Activated CD8-positive, alpha-beta T cell treated with anti-CD3 and anti-CD28 coated beads, Interleukin-2, amount 10 ng/mL, durations not matched to agents 7 days and 5 days (primary cell): ENCODE results near the gene GET4. TPM values are rescaled to one million over a fixed set of nuclear protein-coding genes. Genes with fewer than 3 reads are reported as not detected.

Source experiments
- ATAC-seq: fragments of 150-1000 bp; cut with Tn5 transposase; one replicate; pipeline ENCODE4 v1.10.0; 2021; ENCODE audit warnings: moderate library complexity
- CTCF ChIA-PET: fragments of 350-600 bp; sonication (Branson Sonifier 250); formaldehyde crosslinking; loops from one replicate; lab custom pipeline; 2021; ENCODE audit warnings: antibody characterized with exemption; lab: Charles Lee
- POLR2A ChIA-PET: fragments of 350-600 bp; sonication (Branson Sonifier 250); formaldehyde crosslinking; loops from one replicate; lab custom pipeline; 2021; ENCODE audit warnings: antibody characterized with exemption; lab: Charles Lee
- DNase-seq: peaks from one replicate; pipeline ENCODE4 v3.0.0-alpha.2; 2020
- H3K27ac Mint-ChIP-seq: one replicate; pipeline ENCODE4 v1.8.0; 2021; ENCODE audit warnings: mild to moderate bottlenecking, mixed read lengths
- H3K27me3 Mint-ChIP-seq: one replicate; pipeline ENCODE4 v1.8.0; 2021; ENCODE audit warnings: low read depth, mixed read lengths
- H3K36me3 Mint-ChIP-seq: one replicate; pipeline ENCODE4 v1.8.0; 2021; ENCODE audit warnings: low read depth, mixed read lengths
- H3K4me1 Mint-ChIP-seq: one replicate; pipeline ENCODE4 v1.8.0; 2021; ENCODE audit warnings: low read depth, mixed read lengths
- H3K4me3 Mint-ChIP-seq: one replicate; pipeline ENCODE4 v1.8.0; 2021; ENCODE audit warnings: mild to moderate bottlenecking, mixed read lengths
- H3K9me3 Mint-ChIP-seq: one replicate; pipeline ENCODE4 v1.8.0; 2022; ENCODE audit warnings: mixed read lengths; ENCODE audit not compliant: insufficient read depth
- total RNA-seq, 2 experiments: library from RNA; stranded (reverse); gene quantifications; one replicate each; pipeline ENCODE4 v1.2.3, GENCODE V29; 2021

Gene GET4
- total RNA-seq, 2 experiments from 2014 or later: 32.2 to 38.3 TPM

GRCh38 chr7:915291-916218 lies 39.2 kb downstream of the GET4 start:
- ATAC-seq (no peak), DNase-seq (no peak)

DNA sequence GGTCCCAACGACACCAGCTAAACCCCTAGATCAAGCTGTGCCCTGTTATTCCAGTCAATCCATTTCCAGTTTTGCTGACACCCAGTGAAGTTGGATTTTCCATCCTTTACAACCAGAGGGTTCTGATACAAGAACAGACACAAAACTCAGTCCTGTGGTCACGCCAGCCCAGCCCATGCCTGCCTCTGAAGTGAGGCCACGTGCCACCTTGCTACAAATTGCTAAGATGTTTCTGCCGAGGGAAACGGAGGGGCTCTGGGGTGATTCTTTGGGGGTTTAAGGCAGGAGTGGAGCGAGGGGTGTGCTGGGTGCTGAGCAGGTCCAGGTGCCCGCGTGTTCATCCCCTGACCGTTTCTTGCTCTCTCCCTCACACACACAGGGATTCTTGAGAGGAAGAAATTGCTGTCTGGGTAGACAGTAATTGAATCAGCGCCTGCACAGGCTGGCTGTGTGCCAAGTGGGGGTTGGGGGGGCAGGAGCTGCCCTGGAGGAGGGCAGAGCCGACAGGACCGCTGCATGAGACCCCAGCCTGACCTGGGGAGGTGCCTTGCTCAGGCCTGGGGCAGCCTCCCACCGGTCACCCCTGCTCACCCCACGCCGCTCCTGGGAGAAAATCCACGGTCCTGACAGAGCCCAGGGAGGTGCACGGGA lies 40.1 kb downstream of the GET4 start:
- peaks cover 4% of the 10 kb centered on the region for H3K36me3 Mint-ChIP-seq
- peaks cover 9% of the 10 kb centered on the region for H3K4me1 Mint-ChIP-seq
- ChIA-PET POLR2A (no interaction called here), CTCF (no interaction called here)
- DNase-seq (no peak), ATAC-seq (no peak)
- H3K27me3 Mint-ChIP-seq: no peaks in the 10 kb centered on the region
- H3K9me3 Mint-ChIP-seq: no peaks in the 10 kb centered on the region
- no peak overlapping the region for H3K4me3 Mint-ChIP-seq
- no peak overlapping the region for H3K27ac Mint-ChIP-seq

More at GRCh38 chr7:915291-916218, 39.2 kb downstream of the GET4 start:
- Mint-ChIP-seq H3K27me3 (no peaks in the 10 kb centered on the region), H3K27ac (peak overlapping the region; percentile 46), H3K4me1 (peaks cover 2% of the 10 kb centered on the region), H3K4me3 (no peak overlapping the region), H3K36me3 (no peaks in the 10 kb centered on the region), H3K9me3 (no peaks in the 10 kb centered on the region)
- CTCF ChIA-PET: no interaction called here
- POLR2A ChIA-PET: no interaction called here

DNA sequence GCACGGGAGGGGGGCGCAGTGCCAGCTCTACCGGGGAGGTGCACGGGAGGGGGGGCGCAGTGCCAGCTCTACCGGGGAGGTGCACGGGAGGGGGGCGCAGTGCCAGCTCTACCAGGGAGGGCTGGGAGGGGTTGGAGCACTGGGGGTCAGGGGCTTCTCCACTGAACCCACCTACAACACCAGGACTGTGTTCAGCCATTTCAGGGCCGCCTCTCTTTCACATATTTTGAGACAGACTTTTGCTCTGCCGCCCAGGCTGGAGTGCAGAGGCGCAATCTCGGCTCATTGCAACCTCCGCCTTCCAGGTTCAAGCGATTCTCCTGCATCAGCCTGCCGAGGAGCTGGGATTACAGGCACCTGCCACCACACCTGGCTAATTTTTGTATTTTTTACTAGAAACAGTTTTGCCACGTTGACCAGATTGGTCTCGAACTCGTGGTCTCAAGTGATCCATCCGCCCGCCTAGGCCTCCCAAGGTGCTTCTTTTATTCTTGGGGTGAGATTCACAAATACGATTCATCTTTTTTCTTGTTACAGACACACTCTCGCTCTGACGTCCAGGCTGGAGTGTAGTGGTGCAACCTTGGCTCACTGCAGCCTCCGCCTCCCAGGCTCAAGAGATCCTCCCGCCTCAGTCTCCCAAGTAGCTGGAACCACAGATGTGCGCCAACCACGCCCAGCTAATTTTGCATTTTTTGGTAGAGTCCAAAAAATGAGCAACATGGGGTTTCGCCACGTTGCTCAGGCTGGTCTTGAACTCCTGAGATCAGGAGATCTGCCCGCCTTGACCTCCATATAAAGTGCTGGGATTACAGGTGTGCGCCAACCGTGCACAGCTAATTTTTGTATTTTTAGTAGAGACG lies 41.1 kb downstream of the GET4 start:
- DNase-seq: no peak
- Mint-ChIP-seq H3K4me3 (no peak overlapping the region), H3K4me1 (peaks cover 18% of the 10 kb centered on the region), H3K27ac (no peak overlapping the region), H3K36me3 (peaks cover 4% of the 10 kb centered on the region), H3K9me3 (no peaks in the 10 kb centered on the region), H3K27me3 (no peaks in the 10 kb centered on the region)
- no peak for ATAC-seq
- ChIA-PET POLR2A (no interaction called here), CTCF (interaction anchor here (1.4 kb wide), 1 partner anchor 76 kb away, joined by 3 read pairs; no protein-coding TSS in a partner anchor)

- Mint-ChIP-seq H3K9me3 (no peaks in the 10 kb centered on the region), H3K4me1 (peaks cover 22% of the 10 kb centered on the region), H3K36me3 (peaks cover 4% of the 10 kb centered on the region), H3K27ac (no peak overlapping the region), H3K27me3 (no peaks in the 10 kb centered on the region), H3K4me3 (no peak overlapping the region)
- CTCF ChIA-PET: interaction anchor here (1.4 kb wide), 1 partner anchor 75 kb away, joined by 3 read pairs; no protein-coding TSS in a partner anchor
- POLR2A ChIA-PET: no interaction called here
- ATAC-seq (no peak), DNase-seq (no peak)
Observed at GRCh38 chr7:918118-918425, 41.7 kb downstream of the GET4 start.

DNA sequence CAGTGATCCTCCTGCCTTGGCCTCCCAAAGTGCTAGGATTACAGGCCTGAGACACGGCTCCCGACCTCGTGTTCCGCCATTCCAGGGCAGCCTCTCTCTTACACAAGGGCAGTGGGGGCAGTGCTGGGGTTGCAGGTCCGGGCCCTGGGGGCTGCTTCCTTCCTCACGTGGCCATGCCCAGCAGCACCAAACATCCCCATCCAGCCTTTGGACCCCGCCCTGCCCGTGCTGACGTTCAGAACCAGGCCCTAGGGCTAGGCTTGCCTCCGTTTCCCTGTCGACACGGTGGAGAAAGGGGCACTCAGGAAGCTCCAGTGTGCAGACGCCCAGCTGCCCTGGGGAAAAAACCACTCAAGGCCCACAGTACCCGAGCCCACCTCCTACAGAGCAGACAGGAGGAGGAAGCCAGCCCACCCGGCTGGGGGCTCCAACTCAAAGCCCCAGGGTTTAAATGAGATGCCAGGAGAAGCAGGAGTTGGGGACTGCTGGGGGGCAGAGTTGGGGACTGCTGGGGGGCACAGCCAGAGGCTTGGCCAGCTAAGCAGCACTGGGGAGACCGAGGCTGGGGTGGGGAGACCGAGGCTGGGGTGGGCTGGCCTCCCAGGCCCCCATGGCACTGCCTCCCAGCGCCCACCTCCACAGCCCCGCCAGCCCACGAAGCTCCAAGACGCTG lies 42.2 kb downstream of the GET4 start:
- no peak for ATAC-seq
- ChIA-PET CTCF (interaction anchor here (1.4 kb wide), 1 partner anchor 75 kb away, joined by 3 read pairs; no protein-coding TSS in a partner anchor), POLR2A (no interaction called here)
- Mint-ChIP-seq H3K9me3 (no peaks in the 10 kb centered on the region), H3K27me3 (no peaks in the 10 kb centered on the region), H3K36me3 (peaks cover 4% of the 10 kb centered on the region), H3K4me1 (peaks cover 27% of the 10 kb centered on the region), H3K27ac (no peak overlapping the region), H3K4me3 (no peak overlapping the region)
- DNase-seq: no peak

- ChIA-PET POLR2A (no interaction called here), CTCF (no interaction called here)
- Mint-ChIP-seq H3K36me3 (peaks cover 4% of the 10 kb centered on the region), H3K27ac (no peak overlapping the region), H3K9me3 (no peaks in the 10 kb centered on the region), H3K27me3 (no peaks in the 10 kb centered on the region), H3K4me1 (peaks cover 29% of the 10 kb centered on the region), H3K4me3 (no peak overlapping the region)
- ATAC-seq (no peak), DNase-seq (no peak)
Observed at GRCh38 chr7:919114-919442, 42.7 kb downstream of the GET4 start.

DNA sequence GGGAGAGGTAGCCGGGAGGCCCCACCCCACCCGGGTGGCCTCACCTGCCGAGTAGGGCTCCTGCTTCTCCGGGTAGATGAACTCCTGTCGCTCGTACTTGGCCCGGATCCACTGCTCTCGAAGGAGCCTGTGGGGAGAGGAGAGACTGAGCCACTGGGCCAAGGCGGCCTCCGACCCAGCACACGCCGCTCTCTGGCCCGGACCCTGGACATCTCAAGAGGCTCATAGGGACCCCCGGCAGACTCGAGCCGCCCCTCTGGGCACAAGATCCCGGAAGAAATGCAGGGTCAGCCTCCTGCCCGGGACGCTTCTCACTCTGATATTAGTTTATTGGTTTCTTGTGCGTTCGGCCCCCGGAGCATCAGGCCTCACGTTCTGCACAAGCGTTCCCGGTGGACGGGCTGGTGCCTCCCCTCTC lies 43.6 kb downstream of the GET4 start:
- ChIA-PET CTCF (no interaction called here), POLR2A (no interaction called here)
- Mint-ChIP-seq H3K4me3 (no peak overlapping the region), H3K4me1 (peaks cover 35% of the 10 kb centered on the region), H3K36me3 (peaks cover 6% of the 10 kb centered on the region), H3K27me3 (no peaks in the 10 kb centered on the region), H3K27ac (no peak overlapping the region), H3K9me3 (no peaks in the 10 kb centered on the region)
- DNase-seq (no peak), ATAC-seq (no peak)

GRCh38 chr7:920351-921070 lies 44.2 kb downstream of the GET4 start:
- peaks cover 38% of the 10 kb centered on the region for H3K4me1 Mint-ChIP-seq
- CTCF ChIA-PET: interaction anchor here (2.0 kb wide), 1 partner anchor 10 kb away, joined by 9 read pairs; no protein-coding TSS in a partner anchor
- POLR2A ChIA-PET: no interaction called here
- peak overlapping the region; percentile 36 for H3K4me3 Mint-ChIP-seq
- H3K27me3 Mint-ChIP-seq: no peaks in the 10 kb centered on the region
- peak overlapping the region; percentile 96 for H3K27ac Mint-ChIP-seq
- peaks cover 6% of the 10 kb centered on the region for H3K36me3 Mint-ChIP-seq
- no peak for ATAC-seq
- no peak for DNase-seq
- H3K9me3 Mint-ChIP-seq: no peaks in the 10 kb centered on the region

DNA sequence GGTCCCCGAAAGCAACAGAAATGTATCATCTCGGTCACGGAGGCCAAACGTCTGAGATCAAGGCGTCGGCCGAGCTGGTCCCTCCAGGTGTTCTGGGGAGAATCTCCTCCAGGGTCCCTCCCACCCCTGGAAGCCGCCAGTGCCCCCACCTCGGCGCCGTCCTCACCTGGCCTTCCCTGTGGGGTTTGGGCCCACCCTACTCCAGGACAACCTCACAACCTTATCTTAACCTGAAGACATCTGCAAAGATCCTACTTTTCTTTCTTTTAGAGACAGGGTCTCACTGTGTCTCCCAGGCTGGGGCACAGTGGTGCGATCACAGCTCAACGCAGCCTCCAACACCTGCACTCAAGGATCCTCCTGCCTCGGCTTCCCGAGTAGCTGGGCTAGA lies 44.7 kb downstream of the GET4 start:
- H3K9me3 Mint-ChIP-seq: no peaks in the 10 kb centered on the region
- ChIA-PET CTCF (interaction anchor here (2.0 to 2.6 kb wide), 2 partner anchors 11 to 13 kb away, joined by 9 to 12 read pairs; no protein-coding TSS in a partner anchor), POLR2A (interaction anchor here (1.2 kb wide), 1 partner anchor 54 kb away, joined by 3 read pairs; the partner anchor contains the start of gene COX19)
- H3K27ac Mint-ChIP-seq: peak overlapping the region; percentile 96
- H3K4me1 Mint-ChIP-seq: peaks cover 41% of the 10 kb centered on the region
- no peak for DNase-seq
- no peaks in the 10 kb centered on the region for H3K27me3 Mint-ChIP-seq
- no peak for ATAC-seq
- peak overlapping the region; percentile 36 for H3K4me3 Mint-ChIP-seq
- H3K36me3 Mint-ChIP-seq: peaks cover 6% of the 10 kb centered on the region

DNA sequence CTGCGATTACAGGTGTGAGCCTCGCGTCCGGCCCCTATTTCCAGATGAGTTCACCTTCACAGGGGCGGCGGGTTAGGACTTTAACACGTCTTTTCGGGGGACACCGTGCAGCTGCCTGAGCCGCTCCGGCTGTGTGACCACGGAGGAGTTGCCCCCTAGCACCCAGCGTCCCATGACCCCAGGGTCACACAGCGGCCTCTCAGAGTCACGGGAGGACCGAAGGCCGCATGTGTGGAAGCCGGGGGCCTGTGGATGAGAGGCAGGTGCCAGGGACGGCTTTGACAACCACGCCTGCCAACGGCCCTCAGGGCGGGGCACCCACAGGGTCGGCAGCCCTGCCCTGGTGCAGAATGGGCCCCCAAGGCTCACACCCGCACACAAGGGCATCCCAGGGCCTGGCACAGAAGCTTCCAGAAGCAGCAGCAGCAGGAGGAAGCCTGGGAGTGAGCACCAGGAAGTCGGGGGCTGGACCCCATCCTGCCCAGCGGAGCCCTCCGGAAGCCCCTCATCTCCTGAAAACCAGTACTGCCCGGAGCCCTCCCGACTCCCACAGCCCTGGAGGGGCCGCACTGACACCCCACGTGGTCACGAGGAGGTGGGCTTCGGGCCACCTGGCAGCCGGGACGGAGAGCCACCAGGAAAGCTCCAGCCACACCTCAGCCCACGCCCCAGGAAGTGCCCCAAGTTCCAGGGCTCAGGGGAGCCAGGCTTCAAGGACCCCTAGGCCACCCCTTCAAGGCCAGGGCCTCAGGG lies 45.4 kb downstream of the GET4 start:
- DNase-seq (no peak), ATAC-seq (no peak)
- Mint-ChIP-seq H3K36me3 (peaks cover 6% of the 10 kb centered on the region), H3K4me1 (peaks cover 41% of the 10 kb centered on the region), H3K4me3 (peak overlapping the region; percentile 83), H3K27me3 (no peaks in the 10 kb centered on the region), H3K9me3 (no peaks in the 10 kb centered on the region), H3K27ac (peak overlapping the region; percentile 96)
- CTCF ChIA-PET: interaction anchor here (2.0 to 2.6 kb wide), 2 partner anchors 12 to 14 kb away, joined by 9 to 12 read pairs; no protein-coding TSS in a partner anchor
- POLR2A ChIA-PET: interaction anchor here (1.2 to 1.8 kb wide), 2 partner anchors 30 to 53 kb away, joined by 3 to 10 read pairs; partner anchors contain the start of gene COX19
